ENCODE measurements around the gene VPS26A. TPM values are rescaled to one million over a fixed set of nuclear protein-coding genes. Genes with fewer than 3 reads are reported as not detected.

VPS26A gene
- 54.6 TPM for total RNA-seq

- peak; percentile 100 for DNase-seq (ENCODE audit: low spot score)
These were observed at the start of gene VPS26A for GRCh38 chr10:69123747-69124562. VPS26A (plus strand) TSS chr10:69124178; CDS start chr10:69124278, 100 bp downstream.

DNA sequence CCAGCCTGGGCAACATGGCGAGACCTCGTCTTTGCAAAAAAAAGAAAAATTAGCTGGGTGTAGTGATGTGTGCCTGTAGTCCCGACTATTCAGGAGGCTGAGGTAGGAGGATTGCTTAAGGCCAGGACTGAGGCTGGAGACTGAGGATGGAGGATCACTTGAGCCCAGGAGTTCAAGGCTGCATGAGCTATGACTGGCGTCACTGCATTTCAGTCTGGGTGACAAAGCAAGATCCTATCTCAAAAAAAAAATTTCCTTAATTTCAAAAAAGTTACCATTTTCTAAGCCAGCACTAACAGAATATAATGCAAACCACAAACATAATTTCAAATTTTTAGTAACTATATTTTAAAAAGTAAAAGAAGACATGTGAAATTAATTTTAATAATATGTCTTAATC is 49.4 kb upstream of the VPS26A start:
- no peak for DNase-seq (ENCODE audit: low spot score)

GRCh38 chr10:69075431-69075830 is 48.5 kb upstream of the VPS26A start:
- DNase-seq (ENCODE audit: low spot score) = no peak

DNA sequence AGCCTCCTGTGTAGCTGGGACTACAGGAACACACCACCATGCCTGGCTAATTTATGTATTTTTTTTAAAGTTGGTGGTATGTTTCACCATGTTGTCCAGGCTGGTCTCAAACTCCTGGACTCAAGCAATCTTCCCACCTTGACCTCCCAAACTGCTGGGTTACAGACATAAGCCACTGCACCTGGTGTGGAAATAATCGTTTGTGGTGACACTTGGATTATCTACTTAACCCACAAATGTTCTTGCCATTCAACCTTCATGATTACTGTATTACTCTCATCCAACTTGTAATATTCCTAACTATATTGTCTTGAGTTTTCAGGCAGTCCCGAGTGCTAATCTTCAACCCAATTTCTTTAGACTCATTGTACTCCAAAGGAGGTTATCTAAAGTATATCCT is 45.7 kb upstream of the VPS26A start:
- no peak for DNase-seq (ENCODE audit: low spot score)

- DNase-seq (ENCODE audit: low spot score) = no peak
These were observed 43.8 kb upstream of the VPS26A start for GRCh38 chr10:69080226-69080625.

- no peak for DNase-seq (ENCODE audit: low spot score)
These were observed 37.9 kb upstream of the VPS26A start for GRCh38 chr10:69086001-69086509.

GRCh38 chr10:69087590-69088470 is 36.1 kb upstream of the VPS26A start, which contains the start of gene SRGN:
SRGN (plus strand) TSS chr10:69088103; CDS start chr10:69088158, 55 bp downstream.
- peak; percentile 81 for DNase-seq (ENCODE audit: low spot score)

- DNase-seq (ENCODE audit: low spot score) = no peak
These were observed 35.6 kb upstream of the VPS26A start for GRCh38 chr10:69088471-69088769.

DNA sequence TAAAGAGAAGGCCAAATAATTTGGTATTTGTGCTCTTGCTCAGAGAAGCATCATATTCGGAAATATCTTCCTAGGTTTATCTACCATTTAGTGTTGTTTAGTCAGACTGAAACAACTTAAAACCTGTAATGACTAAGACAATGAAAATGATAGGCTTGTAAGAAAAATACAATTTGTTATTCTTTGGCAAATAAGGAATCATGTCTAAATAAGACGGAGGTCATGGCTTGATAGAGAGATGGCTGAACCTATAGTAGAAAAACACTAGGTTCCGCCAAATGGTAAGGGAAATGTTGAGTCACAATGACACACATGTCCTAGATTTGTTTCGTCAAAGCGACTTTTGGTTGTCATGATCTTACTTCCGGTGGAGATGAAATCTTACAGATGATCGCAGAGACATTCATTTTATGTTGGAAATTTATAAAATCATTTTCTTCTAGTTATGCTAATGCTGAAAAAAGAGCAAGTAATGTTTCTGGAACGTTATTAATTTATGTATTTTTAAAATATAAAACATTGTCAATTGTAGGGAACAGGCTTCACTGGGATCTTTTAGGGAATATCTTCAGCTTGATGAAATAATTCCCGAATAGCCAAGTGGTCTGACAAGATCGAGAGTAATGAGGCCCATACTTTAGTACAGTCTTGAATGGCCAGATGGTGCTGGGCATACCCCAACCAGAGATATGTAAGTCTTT is 35.0 kb upstream of the VPS26A start:
- DNase-seq (ENCODE audit: low spot score) = no peak

DNA sequence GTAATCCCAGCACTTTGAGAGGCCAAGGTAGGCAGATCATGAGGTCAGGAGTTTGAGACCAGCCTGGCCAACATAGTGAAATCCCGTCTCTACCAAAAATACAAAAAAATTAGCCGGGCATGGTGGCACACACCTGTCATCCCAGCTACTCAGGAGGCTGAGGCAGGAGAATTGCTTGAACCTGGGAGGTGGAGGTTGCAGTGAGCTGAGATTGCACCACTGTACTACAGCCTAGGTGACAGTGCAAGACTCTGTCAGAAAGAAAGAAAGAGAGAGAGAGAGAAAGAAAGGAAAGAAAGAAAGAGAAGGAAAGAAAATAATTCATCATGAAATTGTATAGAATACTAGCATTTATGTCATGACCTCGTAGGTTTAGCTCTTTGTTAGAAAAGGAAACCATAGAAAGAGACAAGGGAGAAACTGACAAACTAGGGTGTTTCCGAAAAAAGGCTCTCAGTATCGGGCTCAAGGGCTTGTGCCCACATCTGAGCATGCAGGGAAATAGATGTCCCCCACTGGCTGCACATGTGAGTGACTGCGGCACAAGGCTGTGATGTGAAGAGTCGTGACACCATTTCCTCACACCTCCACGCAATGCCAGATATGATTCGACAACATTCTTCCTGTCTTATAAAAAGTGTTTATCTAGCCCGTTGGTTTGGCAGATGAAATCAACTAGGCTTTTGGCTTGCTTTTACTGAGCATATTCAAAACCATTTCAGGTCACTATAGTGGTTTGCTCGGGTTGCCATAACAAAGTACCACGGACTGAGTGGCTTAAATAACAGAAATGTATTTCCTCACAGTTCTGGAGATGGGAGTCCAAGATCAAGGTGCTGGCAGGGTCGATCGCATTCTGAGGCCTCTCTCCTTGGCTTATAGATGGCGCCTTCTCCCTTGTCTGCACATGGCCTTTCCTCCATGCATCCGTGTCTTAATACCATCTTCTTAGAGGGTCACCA is 34.1 kb upstream of the VPS26A start:
- DNase-seq (ENCODE audit: low spot score) = no peak

GRCh38 chr10:69090685-69091084 is 33.3 kb upstream of the VPS26A start:
- DNase-seq (ENCODE audit: low spot score) = no peak

- DNase-seq (ENCODE audit: low spot score) = no peak
These were observed 32.8 kb upstream of the VPS26A start for GRCh38 chr10:69091143-69091651.

- DNase-seq (ENCODE audit: low spot score) = peak; percentile 84
These were observed 30.8 kb upstream of the VPS26A start for GRCh38 chr10:69092959-69093850.

DNA sequence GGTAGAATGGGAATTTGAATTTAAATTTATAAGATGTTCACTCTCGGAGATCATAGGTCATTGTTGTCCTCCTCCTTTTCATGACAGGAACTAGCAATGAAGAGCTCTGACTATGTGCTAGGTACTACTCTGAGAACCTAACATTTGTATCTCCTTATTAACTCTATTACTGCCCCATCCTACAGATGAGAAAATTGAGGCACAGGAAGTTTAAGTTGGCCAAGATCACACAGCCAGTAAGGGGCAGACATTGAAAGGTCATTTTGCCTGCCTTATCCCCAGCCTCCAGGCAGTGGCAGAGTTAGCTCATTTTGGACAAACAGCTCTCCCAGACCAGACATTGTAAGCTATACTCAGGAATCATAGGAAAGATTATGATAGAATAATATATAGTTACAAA is 30.0 kb upstream of the VPS26A start:
- no peak for DNase-seq (ENCODE audit: low spot score)

DNA sequence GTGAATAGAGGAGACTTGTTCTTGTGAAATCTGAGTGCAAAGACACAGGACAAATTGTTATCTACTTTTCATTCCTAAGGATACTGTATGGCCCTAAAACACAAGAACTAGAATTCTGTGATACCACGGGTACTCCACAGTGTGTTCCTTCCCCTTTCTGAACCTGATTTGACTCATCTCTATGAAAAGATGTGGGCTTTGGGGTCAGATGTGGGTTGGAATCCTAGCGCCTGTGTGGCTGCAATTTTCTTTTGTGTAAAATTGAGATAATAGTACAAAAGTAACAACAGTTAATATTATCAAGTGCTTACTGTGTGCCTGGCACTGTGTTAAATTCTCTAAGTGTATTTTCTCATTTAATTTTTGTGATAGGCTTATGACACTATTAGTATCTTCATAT is 27.9 kb upstream of the VPS26A start:
- DNase-seq (ENCODE audit: low spot score) = no peak

- DNase-seq (ENCODE audit: low spot score) = no peak
These were observed 26.2 kb upstream of the VPS26A start for GRCh38 chr10:69097729-69098128.

GRCh38 chr10:69100136-69100872 is 23.7 kb upstream of the VPS26A start:
- DNase-seq (ENCODE audit: low spot score) = no peak

- DNase-seq (ENCODE audit: low spot score) = no peak
These were observed 22.4 kb upstream of the VPS26A start for GRCh38 chr10:69101451-69102095.
